ENCODE results near the gene PDE6D. TPM values are rescaled to one million over a fixed set of nuclear protein-coding genes. Genes with fewer than 3 reads are reported as not detected.

Gene PDE6D
- total and polyA plus RNA-seq, 2 of the 13 experiments (the other 11 are each of a cell fraction or from before 2014, with no cell fraction given), result 14.1 to 23.2 TPM

GRCh38 chr2:231786177-231786916, 5.3 kb upstream of the PDE6D start, which contains the start of gene COPS7B (continued):
- no peak for TF ChIP-seq BCLAF1 (IDR thresholded peaks at IDR 0.05)
- TF ChIP-seq ZNF609 (CRISPR knock-in tag; IDR thresholded peaks at IDR 0.05; ENCODE audit: borderline replicate concordance), result peak; percentile 84
- TF ChIP-seq GFI1 (CRISPR knock-in tag; IDR thresholded peaks at IDR 0.05; ENCODE audit: borderline replicate concordance), result peak; percentile 80; the same call in 1 of the 2 replicates
- TF ChIP-seq ARNTL (CRISPR knock-in tag; IDR thresholded peaks at IDR 0.05), result peak; percentile 94
- TF ChIP-seq CCAR2 (optimal IDR thresholded peaks at IDR 0.05; ENCODE audit: low read depth, low read length), result peak; percentile 95
- no peak for TF ChIP-seq SP1 (IDR thresholded peaks at IDR 0.05)
- peak; percentile 93 for TF ChIP-seq SP1 (CRISPR knock-in tag; IDR thresholded peaks at IDR 0.05)
- TF ChIP-seq ZNF335 (CRISPR knock-in tag; IDR thresholded peaks at IDR 0.05), result peak; percentile 92
- TF ChIP-seq ZNF607 (CRISPR knock-in tag; IDR thresholded peaks at IDR 0.05; ENCODE audit: borderline replicate concordance), result peak; percentile 42; the same call in 1 of the 2 replicates
- peak; percentile 95 for TF ChIP-seq NRL (CRISPR knock-in tag; IDR thresholded peaks at IDR 0.05; ENCODE audit: borderline replicate concordance)
- TF ChIP-seq DBP (CRISPR knock-in tag; IDR thresholded peaks at IDR 0.05; ENCODE audit: not compliant biosample characterization), result no peak
- TF ChIP-seq TBL1XR1 (IDR thresholded peaks at IDR 0.05; ENCODE audit: borderline replicate concordance, low read length, partially characterized antibody), result peak; percentile 86
- TF ChIP-seq REST (IDR thresholded peaks at IDR 0.05; ENCODE audit: borderline replicate concordance in 1 of 2, low read depth in 1 of 2, low read length in 2 of 2), result peak in 1 of 2 experiments; percentile 80; a peak in 2 of 4 replicates
- TF ChIP-seq AKAP8 (CRISPR knock-in tag; IDR thresholded peaks at IDR 0.05), result peak; percentile 83
- no peak; the same call in 1 of the 2 replicates for TF ChIP-seq MAFF (IDR thresholded peaks at IDR 0.05; ENCODE audit: low read depth, low read length)
- TF ChIP-seq ZNF703 (CRISPR knock-in tag; IDR thresholded peaks at IDR 0.05; ENCODE audit: borderline replicate concordance), result peak; percentile 93; the same call in 1 of the 2 replicates
